HG03378 (cell line): Measurements from ENCODE around the gene FMNL2.
"Not testable (repeated sequence)": the region's sequence is repeated elsewhere in the genome, so short reads cannot be mapped to it uniquely, and the experiment has no call there.

Experiments
- ATAC-seq: cut with Tn5 transposase; IDR thresholded peaks from one replicate; pipeline ENCODE4 v1.9.1; 2021; ENCODE audit warnings: mild to moderate bottlenecking, moderate library complexity; ENCODE audit not compliant: unreplicated experiment

The FMNL2 gene

GRCh38 chr2:152513681-152514080, 178.7 kb downstream of the FMNL2 start:
- ATAC-seq: no peak

- no peak for ATAC-seq
Measured at GRCh38 chr2:152518034-152518433, 183.1 kb downstream of the FMNL2 start.

GRCh38 chr2:152518641-152519580, 183.9 kb downstream of the FMNL2 start:
- ATAC-seq: no peak

- no peak for ATAC-seq
Measured at GRCh38 chr2:152519581-152519952, 184.6 kb downstream of the FMNL2 start.

GRCh38 chr2:152520759-152521158, 185.8 kb downstream of the FMNL2 start:
- no peak for ATAC-seq

- ATAC-seq: not testable (repeated sequence)
Measured at GRCh38 chr2:152522446-152522845, 187.5 kb downstream of the FMNL2 start.

- ATAC-seq: no peak
Measured at GRCh38 chr2:152523091-152523490, 188.1 kb downstream of the FMNL2 start.

GRCh38 chr2:152525277-152525838, 190.4 kb downstream of the FMNL2 start:
- no peak for ATAC-seq

GRCh38 chr2:152529420-152530115, 194.6 kb downstream of the FMNL2 start:
- ATAC-seq: no peak

GRCh38 chr2:152532241-152532640, 197.3 kb downstream of the FMNL2 start:
- ATAC-seq: no peak

- no peak for ATAC-seq
Measured at GRCh38 chr2:152534460-152535135, 199.6 kb downstream of the FMNL2 start.

- ATAC-seq: no peak
Measured at GRCh38 chr2:152537081-152537651, 202.2 kb downstream of the FMNL2 start.

GRCh38 chr2:152539424-152539823, 204.4 kb downstream of the FMNL2 start:
- ATAC-seq: no peak

GRCh38 chr2:152541712-152542111, 206.7 kb downstream of the FMNL2 start:
- ATAC-seq: no peak

GRCh38 chr2:152542337-152542994, 207.5 kb downstream of the FMNL2 start:
- no peak for ATAC-seq

- no peak for ATAC-seq
Measured at GRCh38 chr2:152542995-152543481, 208.1 kb downstream of the FMNL2 start.

GRCh38 chr2:152543717-152544116, 208.7 kb downstream of the FMNL2 start:
- no peak for ATAC-seq

GRCh38 chr2:152544638-152545037, 209.7 kb downstream of the FMNL2 start:
- no peak for ATAC-seq

- no peak for ATAC-seq
Measured at GRCh38 chr2:152546230-152546837, 211.4 kb downstream of the FMNL2 start.
